ENCODE data around the gene RAP2C. TPM values are rescaled to one million over a fixed set of nuclear protein-coding genes. Genes with fewer than 3 reads are reported as not detected.

RAP2C gene
- polyA plus RNA-seq, 1 donor from 2014 or later: 26.2 TPM

- no peaks in the 10 kb centered on the region for H3K36me3 ChIP-seq (ENCODE audit: insufficient read depth, low read length)
- no peaks in the 10 kb centered on the region for H4K20me1 ChIP-seq (ENCODE audit: insufficient read depth)
- no peak overlapping the region for H3K4me3 ChIP-seq (ENCODE audit: low read length)
- no peaks in the 10 kb centered on the region for H3F3A ChIP-seq (ENCODE audit: insufficient read depth, low read length, poor library complexity, severe bottlenecking)
- H3K4me2 ChIP-seq (ENCODE audit: low read length): no peak overlapping the region
- H3K9me3 ChIP-seq (ENCODE audit: low read length): no peaks in the 10 kb centered on the region
- H3K79me2 ChIP-seq (replicated peaks; ENCODE audit: insufficient read depth, low read length): no peaks in the 10 kb centered on the region
- no peak overlapping the region for H3K27ac ChIP-seq (ENCODE audit: low read length)
- H2AFZ ChIP-seq (ENCODE audit: low read depth, low read length): no peak overlapping the region
- TF ChIP-seq REST (IDR thresholded peaks at IDR 0.05; ENCODE audit: borderline replicate concordance) (no peak), SMC3 (conservative IDR thresholded peaks at IDR 0.05; ENCODE audit: poor library complexity) (no peak), RAD21 (conservative IDR thresholded peaks at IDR 0.05) (no peak), MXI1 (conservative IDR thresholded peaks at IDR 0.05; ENCODE audit: poor library complexity, severe bottlenecking) (no peak), POLR2AphosphoS5 (IDR thresholded peaks at IDR 0.05) (no peak), TAF1 (IDR thresholded peaks at IDR 0.05; ENCODE audit: low read depth) (no peak), EZH2 (IDR thresholded peaks at IDR 0.05; ENCODE audit: borderline replicate concordance, insufficient read depth, low read length, poor library complexity, severe bottlenecking) (no peak), EP300 (conservative IDR thresholded peaks at IDR 0.05; ENCODE audit: poor library complexity, severe bottlenecking) (no peak), CTCF (IDR thresholded peaks at IDR 0.05; ENCODE audit: poor library complexity, severe bottlenecking) (no peak)
- no peaks in the 10 kb centered on the region for H3K9me2 ChIP-seq (ENCODE audit: insufficient read depth, low read length)
- no peaks in the 10 kb centered on the region for H3K27me3 ChIP-seq (ENCODE audit: insufficient read depth, low read depth, low read length)
- H3K9ac ChIP-seq (ENCODE audit: low read length): no peak overlapping the region
Observed at GRCh38 chrX:132169554-132169953, 49.7 kb downstream of the RAP2C start.

- H3K4me2 ChIP-seq (ENCODE audit: low read length): no peak overlapping the region
- no peaks in the 10 kb centered on the region for H3K9me3 ChIP-seq (ENCODE audit: low read length)
- no peaks in the 10 kb centered on the region for H3K79me2 ChIP-seq (replicated peaks; ENCODE audit: insufficient read depth, low read length)
- H3F3A ChIP-seq (ENCODE audit: insufficient read depth, low read length, poor library complexity, severe bottlenecking): no peaks in the 10 kb centered on the region
- H3K9ac ChIP-seq (ENCODE audit: low read length): no peak overlapping the region
- H3K27me3 ChIP-seq (ENCODE audit: insufficient read depth, low read depth, low read length): no peaks in the 10 kb centered on the region
- no peak overlapping the region for H2AFZ ChIP-seq (ENCODE audit: low read depth, low read length)
- no peaks in the 10 kb centered on the region for H4K20me1 ChIP-seq (ENCODE audit: insufficient read depth)
- H3K27ac ChIP-seq (ENCODE audit: low read length): no peak overlapping the region
- TF ChIP-seq CTCF (IDR thresholded peaks at IDR 0.05; ENCODE audit: poor library complexity, severe bottlenecking) (no peak), SMC3 (conservative IDR thresholded peaks at IDR 0.05; ENCODE audit: poor library complexity) (no peak), EZH2 (IDR thresholded peaks at IDR 0.05; ENCODE audit: borderline replicate concordance, insufficient read depth, low read length, poor library complexity, severe bottlenecking) (no peak), EP300 (conservative IDR thresholded peaks at IDR 0.05; ENCODE audit: poor library complexity, severe bottlenecking) (no peak), REST (IDR thresholded peaks at IDR 0.05; ENCODE audit: borderline replicate concordance) (no peak), MXI1 (conservative IDR thresholded peaks at IDR 0.05; ENCODE audit: poor library complexity, severe bottlenecking) (no peak), TAF1 (IDR thresholded peaks at IDR 0.05; ENCODE audit: low read depth) (no peak), POLR2AphosphoS5 (IDR thresholded peaks at IDR 0.05) (no peak), RAD21 (conservative IDR thresholded peaks at IDR 0.05) (no peak)
- H3K4me3 ChIP-seq (ENCODE audit: low read length): no peak overlapping the region
- no peaks in the 10 kb centered on the region for H3K36me3 ChIP-seq (ENCODE audit: insufficient read depth, low read length)
- H3K9me2 ChIP-seq (ENCODE audit: insufficient read depth, low read length): no peaks in the 10 kb centered on the region
Observed at GRCh38 chrX:132165651-132166050, 53.6 kb downstream of the RAP2C start.

Measured in neural cell (in vitro differentiated cells).